GM08714 (cell line): ENCODE data around the gene FZD7.

ENCODE experiments used
- H3K4me3 ChIP-seq: fragments of 200-500 bp; sonication (Bioruptor generic); 2 replicates; pipeline ENCODE4 v1.5.1; 2014; ENCODE audit warnings: mild to moderate bottlenecking, low read length, inconsistent platforms
- ZNF274 ChIP-seq: IDR thresholded peaks from 2 replicates; pipeline ENCODE4 v1.6.1; 2012; ENCODE audit warnings: mild to moderate bottlenecking, low read depth, low read length

The FZD7 gene

GRCh38 chr2:202038471-202039277, 5.0 kb downstream of the FZD7 start:
- no peak overlapping the region for H3K4me3 ChIP-seq
- TF ChIP-seq ZNF274, result no peak

DNA sequence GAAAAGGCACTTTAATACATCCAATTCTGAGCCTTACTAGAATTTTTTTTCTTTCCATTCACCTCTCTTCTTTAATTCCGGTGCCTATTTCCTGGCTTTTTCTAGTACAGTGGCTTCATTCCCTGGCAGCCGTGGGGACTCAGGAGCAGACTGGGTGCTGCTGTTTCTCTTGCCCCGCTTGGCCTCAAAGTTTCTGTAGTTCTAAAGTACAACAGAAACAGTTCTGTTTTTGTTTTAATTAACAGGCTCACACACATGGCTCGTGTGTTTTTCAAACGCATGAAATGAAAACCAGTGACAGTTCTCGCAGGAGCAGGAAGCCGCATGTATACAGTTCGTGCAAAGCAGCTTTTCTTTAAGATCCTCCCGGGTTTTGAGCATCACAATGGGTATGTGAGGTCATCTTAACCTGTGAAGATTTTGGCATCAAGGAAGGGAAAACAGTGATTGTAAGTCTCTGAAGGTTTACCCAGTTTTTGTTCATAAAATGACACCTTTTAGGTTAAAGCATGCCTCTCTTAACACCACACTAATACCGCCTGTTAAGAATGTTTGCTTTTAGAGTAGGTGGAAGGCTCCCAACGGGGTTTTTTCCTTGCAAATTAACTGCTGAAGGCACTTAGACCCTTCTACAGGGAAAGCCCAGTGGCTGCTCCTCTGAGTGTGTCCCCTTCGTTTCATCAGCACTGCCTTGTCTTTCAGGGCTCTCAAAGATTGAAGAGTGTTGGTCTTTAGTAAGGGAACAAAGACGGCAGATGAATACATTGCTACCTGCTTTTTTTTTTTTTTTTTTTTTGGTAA, 5.8 kb downstream of the FZD7 start:
- no peak overlapping the region for H3K4me3 ChIP-seq
- no peak for TF ChIP-seq ZNF274

- TF ChIP-seq ZNF274, result no peak
- H3K4me3 ChIP-seq, result no peak overlapping the region
Observed at GRCh38 chr2:202040079-202040844, 6.6 kb downstream of the FZD7 start.

DNA sequence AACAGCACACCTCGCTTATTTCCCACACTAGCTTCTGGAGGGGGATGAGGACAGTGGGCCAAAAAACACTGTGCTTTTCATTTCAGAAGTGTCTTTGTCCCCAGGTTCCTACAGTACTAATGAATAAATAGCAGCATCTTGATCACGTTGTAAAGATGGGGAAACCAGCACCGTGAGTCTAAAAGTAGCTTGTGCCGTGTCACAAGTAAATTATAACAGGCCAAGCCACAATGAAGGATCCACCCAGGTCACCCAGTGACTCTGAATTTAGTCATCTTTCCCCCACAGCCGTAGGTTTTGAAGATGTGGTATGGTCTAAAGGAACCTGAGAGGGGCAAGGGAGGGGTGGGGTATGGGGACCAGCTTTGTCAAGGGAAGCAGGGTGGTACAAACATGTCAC, 8.8 kb downstream of the FZD7 start:
- no peak for TF ChIP-seq ZNF274
- H3K4me3 ChIP-seq, result no peak overlapping the region

- TF ChIP-seq ZNF274, result no peak
- H3K4me3 ChIP-seq, result no peak overlapping the region
Observed at GRCh38 chr2:202043475-202043874, 9.8 kb downstream of the FZD7 start.

DNA sequence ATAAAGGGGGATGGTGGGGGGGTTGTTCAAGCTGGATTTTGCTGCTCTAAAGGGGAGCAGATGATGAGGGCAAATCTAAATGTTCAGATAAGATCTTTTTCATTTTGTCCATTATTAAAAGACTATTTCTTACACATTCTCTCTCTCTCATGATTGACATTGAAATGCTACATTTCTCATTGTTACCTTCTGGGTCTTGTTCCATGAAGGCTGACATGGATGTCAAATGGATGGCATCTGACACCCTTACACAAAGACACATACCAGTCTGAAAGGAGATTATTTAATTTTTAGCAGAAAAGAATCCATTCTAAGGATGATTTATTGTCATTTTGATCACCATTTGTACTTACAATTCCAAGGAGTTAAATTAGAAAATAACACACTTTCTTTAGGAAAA, 11.1 kb downstream of the FZD7 start:
- TF ChIP-seq ZNF274, result no peak
- H3K4me3 ChIP-seq, result no peak overlapping the region

GRCh38 chr2:202046572-202046971, 12.9 kb downstream of the FZD7 start:
- H3K4me3 ChIP-seq, result no peak overlapping the region
- TF ChIP-seq ZNF274, result no peak

GRCh38 chr2:202049092-202049728, 15.6 kb downstream of the FZD7 start:
- H3K4me3 ChIP-seq, result no peak overlapping the region

GRCh38 chr2:202049840-202050239, 16.2 kb downstream of the FZD7 start:
- H3K4me3 ChIP-seq, result no peak overlapping the region
- TF ChIP-seq ZNF274, result no peak

More at GRCh38 chr2:202049092-202049728, 15.6 kb downstream of the FZD7 start:
- no peak for TF ChIP-seq ZNF274

DNA sequence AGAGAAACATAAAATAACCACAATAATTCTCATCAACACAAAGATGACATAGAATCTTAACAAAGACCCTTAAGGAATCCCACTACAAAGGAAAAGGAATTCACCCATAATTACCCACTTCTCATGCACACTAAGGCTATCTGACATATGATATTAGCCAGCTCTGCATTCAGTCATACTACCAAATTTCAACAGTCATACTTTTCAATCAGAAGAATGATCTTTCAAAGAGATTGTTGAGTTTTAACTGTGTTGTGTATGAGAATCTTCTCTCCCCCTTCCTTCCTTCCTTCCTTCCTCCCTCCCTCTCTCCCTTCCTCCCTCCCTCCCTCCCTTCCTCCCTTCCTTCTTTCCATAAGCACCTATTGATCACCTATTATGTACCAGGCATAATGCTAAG, 17.0 kb downstream of the FZD7 start:
- TF ChIP-seq ZNF274, result no peak

GRCh38 chr2:202051499-202052161, 18.0 kb downstream of the FZD7 start:
- no peak for TF ChIP-seq ZNF274
- no peak overlapping the region for H3K4me3 ChIP-seq

More for the DNA sequence above, 17.0 kb downstream of the FZD7 start:
- H3K4me3 ChIP-seq, result no peak overlapping the region

DNA sequence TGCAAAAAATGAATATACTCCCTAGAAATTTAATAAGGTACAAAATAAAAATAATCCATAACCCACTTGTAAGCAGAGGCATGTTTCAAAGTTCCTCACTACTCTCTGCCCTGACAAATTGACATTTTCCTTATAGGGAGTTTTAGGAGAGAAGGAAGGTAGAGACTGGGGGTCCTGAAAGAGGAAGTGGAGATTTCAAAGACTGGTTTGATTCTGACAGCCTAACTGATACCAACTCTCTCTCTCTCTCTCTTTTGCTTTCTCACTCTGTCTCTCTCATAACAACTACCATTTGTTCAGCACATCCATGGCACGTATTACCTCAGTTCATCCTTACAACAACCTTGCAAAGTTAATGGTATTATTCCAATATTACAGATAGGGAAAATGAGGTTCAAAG, 18.6 kb downstream of the FZD7 start:
- H3K4me3 ChIP-seq, result no peak overlapping the region
- no peak for TF ChIP-seq ZNF274

GRCh38 chr2:202054679-202055078, 21.0 kb downstream of the FZD7 start:
- TF ChIP-seq ZNF274, result no peak
- no peak overlapping the region for H3K4me3 ChIP-seq
